Fibroblast of pulmonary artery (primary cell): ENCODE data around the gene CGN.

Experiments used
- DNase-seq: peaks from one replicate; pipeline ENCODE4 v3.0.0-alpha.2; 2010; ENCODE audit warnings: low read depth
- H3K4me3 ChIP-seq: replicated peaks from 2 replicates; pipeline ENCODE4 v1.5.1; 2011; ENCODE audit warnings: low read depth, mild to moderate bottlenecking, control low read depth, low read length, moderate library complexity
- CTCF ChIP-seq: IDR thresholded peaks from 2 replicates; pipeline ENCODE4 v1.5.1; 2011; ENCODE audit warnings: mild to moderate bottlenecking, control low read depth, low read length, inconsistent platforms; ENCODE audit errors: missing control alignments

Gene CGN

GRCh38 chr1:151510957-151511635, at the start of gene CGN:
TSS of gene CGN (plus strand) at chr1:151511387. CDS start at chr1:151518520, 7,133 bp downstream.
- TF ChIP-seq CTCF, result no peak
- DNase-seq, result peak; percentile 74
- peak within 1 kb of the TSS; percentile 55 for H3K4me3 ChIP-seq

- H3K4me3 ChIP-seq, result no peak overlapping the region
- TF ChIP-seq CTCF, result no peak
- no peak for DNase-seq
These were observed 49.5 kb upstream of the CGN start for GRCh38 chr1:151461694-151462093.

- H3K4me3 ChIP-seq, result no peak overlapping the region
- DNase-seq, result no peak
- no peak for TF ChIP-seq CTCF
These were observed 46.2 kb upstream of the CGN start for GRCh38 chr1:151465026-151465425.

- TF ChIP-seq CTCF, result no peak
- DNase-seq, result peak; percentile 65
- peak overlapping the region; percentile 49 for H3K4me3 ChIP-seq
These were observed 38.1 kb upstream of the CGN start for GRCh38 chr1:151472856-151473731.

- no peak for DNase-seq
- H3K4me3 ChIP-seq, result no peak overlapping the region
- no peak for TF ChIP-seq CTCF
These were observed 36.4 kb upstream of the CGN start for GRCh38 chr1:151474745-151475144.

- no peak for TF ChIP-seq CTCF
- no peak for DNase-seq
- H3K4me3 ChIP-seq, result no peak overlapping the region
These were observed 36.0 kb upstream of the CGN start for GRCh38 chr1:151475175-151475574.
